Measurements from ENCODE around the gene SLC24A1. TPM values are rescaled to one million over a fixed set of nuclear protein-coding genes. Genes with fewer than 3 reads are reported as not detected.

The SLC24A1 gene
- polyA plus RNA-seq, 3 donors, result 0.80 to 1.7 (median 0.83) TPM

GRCh38 chr15:65611888-65612615 lies 9.7 kb upstream of the SLC24A1 start:
- WGBS (ENCODE audit: insufficient coverage), result 20% methylated on average over 1 of the region's 5 CpGs
- H4K20me1 ChIP-seq (ENCODE audit: insufficient read depth, low read length), result no peaks in the 10 kb centered on the region
- H3K4me3 ChIP-seq (replicated peaks in 1 of 3; ENCODE audit: low read depth in 2 of 3, low read length in 3 of 3), result peak overlapping the region; percentile 69 to 90 (median 74)
- Mint-ChIP-seq H3K4me3 (peak overlapping the region; percentile 97 to 99), H3K9me3 (no peaks in the 10 kb centered on the region), H3K4me1 (peaks cover 25% of the 10 kb centered on the region), H3K27ac (peak overlapping the region in 6 of 7 donors; percentile 93 to 96 (median 94)), H3K36me3 (peaks cover 0 to 3% of the 10 kb centered on the region in 2 donors), H3K27me3 (ENCODE audit: low read depth in 3 of 3) (peaks cover 0 to 1% (median 0%) of the 10 kb centered on the region in 3 donors)
- no peak for DNase-seq
- intact Hi-C loops (cut with micrococcal nuclease), result no loop called here
- no peaks in the 10 kb centered on the region for H3K27me3 ChIP-seq (ENCODE audit: control insufficient read depth in 2 of 2, insufficient read depth in 2 of 2, low read length in 2 of 2)
- peak overlapping the region; percentile 91 for H3K9ac ChIP-seq (ENCODE audit: insufficient read depth, low read length, poor library complexity, severe bottlenecking)
- peaks cover 17 to 20% of the 10 kb centered on the region in 2 donors for H3K4me1 ChIP-seq (ENCODE audit: control insufficient read depth in 1 of 2, insufficient read depth in 2 of 2, low read length in 2 of 2)
- H3K9me3 ChIP-seq (replicated peaks in 1 of 2; ENCODE audit: control insufficient read depth in 1 of 2, insufficient read depth in 1 of 2, low read length in 2 of 2), result no peaks in the 10 kb centered on the region
- H3K27ac ChIP-seq (ENCODE audit: low read depth in 1 of 2, low read length in 2 of 2), result peak overlapping the region in 1 of 2 donors; percentile 92
- H2AFZ ChIP-seq (ENCODE audit: insufficient read depth, low read depth, low read length, poor library complexity, severe bottlenecking), result peak overlapping the region; percentile 88
- peaks cover 35% of the 10 kb centered on the region for H3K79me2 ChIP-seq (ENCODE audit: insufficient read depth, low read length)
- H3K36me3 ChIP-seq (replicated peaks in 1 of 2; ENCODE audit: control insufficient read depth in 1 of 2, insufficient read depth in 2 of 2, low read length in 2 of 2), result peaks cover 0 to 5% of the 10 kb centered on the region in 2 donors
- peak overlapping the region; percentile 82 for H3K4me2 ChIP-seq (replicated peaks; ENCODE audit: extremely low read depth, low read length, poor library complexity, severe bottlenecking)
- no peak for TF ChIP-seq CTCF (IDR thresholded peaks at IDR 0.05)

- TF ChIP-seq CTCF (IDR thresholded peaks at IDR 0.05), result no peak
- no peaks in the 10 kb centered on the region for H3K36me3 Mint-ChIP-seq
- Histone ChIP-seq H3K4me3 (replicated peaks in 1 of 3; ENCODE audit: low read depth in 2 of 3, low read length in 3 of 3) (no peak overlapping the region), H3K9me3 (replicated peaks in 1 of 2; ENCODE audit: control insufficient read depth in 1 of 2, insufficient read depth in 1 of 2, low read length in 2 of 2) (no peaks in the 10 kb centered on the region), H3K79me2 (ENCODE audit: insufficient read depth, low read length) (peaks cover 30% of the 10 kb centered on the region), H3K9ac (ENCODE audit: insufficient read depth, low read length, poor library complexity, severe bottlenecking) (no peak overlapping the region), H3K27me3 (ENCODE audit: control insufficient read depth in 2 of 2, insufficient read depth in 2 of 2, low read length in 2 of 2) (no peaks in the 10 kb centered on the region), H3K4me2 (replicated peaks; ENCODE audit: extremely low read depth, low read length, poor library complexity, severe bottlenecking) (no peak overlapping the region), H2AFZ (ENCODE audit: insufficient read depth, low read depth, low read length, poor library complexity, severe bottlenecking) (peak overlapping the region; percentile 88), H3K27ac (ENCODE audit: low read depth in 1 of 2, low read length in 2 of 2) (no peak overlapping the region), H3K4me1 (ENCODE audit: control insufficient read depth in 1 of 2, insufficient read depth in 2 of 2, low read length in 2 of 2) (peaks cover 17 to 20% of the 10 kb centered on the region in 2 donors), H3K36me3 (replicated peaks in 1 of 2; ENCODE audit: control insufficient read depth in 1 of 2, insufficient read depth in 2 of 2, low read length in 2 of 2) (peaks cover 0 to under 1% of the 10 kb centered on the region in 2 donors), H4K20me1 (ENCODE audit: insufficient read depth, low read length) (no peaks in the 10 kb centered on the region)
- intact Hi-C loops (cut with micrococcal nuclease), result no loop called here
- peaks cover 25% of the 10 kb centered on the region for H3K4me1 Mint-ChIP-seq
- no CpG with 5 or more reads among the region's 2 CpGs for WGBS (ENCODE audit: insufficient coverage)
- DNase-seq, result no peak
- peaks cover 0 to 1% (median 0%) of the 10 kb centered on the region in 3 donors for H3K27me3 Mint-ChIP-seq (ENCODE audit: low read depth in 3 of 3)
- H3K27ac Mint-ChIP-seq, result peak overlapping the region in 1 of 7 donors; percentile 35
- H3K4me3 Mint-ChIP-seq, result no peak overlapping the region
- H3K9me3 Mint-ChIP-seq, result no peaks in the 10 kb centered on the region
Measured at GRCh38 chr15:65612616-65612946, 9.2 kb upstream of the SLC24A1 start.
